Posterior cingulate gyrus (tissue), 11 donors: ENCODE results near the gene AHCY.

Source experiments
- DNase-seq, 10 donors: peaks; one replicate each; pipeline versions ENCODE4 v3.0.0 to v3.0.0-alpha.2; 2020 to 2021; ENCODE audit warnings: mixed read lengths in 3 of 10
- intact Hi-C: fragments of 100-400 bp; cut with DNase I; formaldehyde crosslinking; loops from one replicate; pipeline ENCODE4 v1.15.1; 2023

AHCY gene

DNA sequence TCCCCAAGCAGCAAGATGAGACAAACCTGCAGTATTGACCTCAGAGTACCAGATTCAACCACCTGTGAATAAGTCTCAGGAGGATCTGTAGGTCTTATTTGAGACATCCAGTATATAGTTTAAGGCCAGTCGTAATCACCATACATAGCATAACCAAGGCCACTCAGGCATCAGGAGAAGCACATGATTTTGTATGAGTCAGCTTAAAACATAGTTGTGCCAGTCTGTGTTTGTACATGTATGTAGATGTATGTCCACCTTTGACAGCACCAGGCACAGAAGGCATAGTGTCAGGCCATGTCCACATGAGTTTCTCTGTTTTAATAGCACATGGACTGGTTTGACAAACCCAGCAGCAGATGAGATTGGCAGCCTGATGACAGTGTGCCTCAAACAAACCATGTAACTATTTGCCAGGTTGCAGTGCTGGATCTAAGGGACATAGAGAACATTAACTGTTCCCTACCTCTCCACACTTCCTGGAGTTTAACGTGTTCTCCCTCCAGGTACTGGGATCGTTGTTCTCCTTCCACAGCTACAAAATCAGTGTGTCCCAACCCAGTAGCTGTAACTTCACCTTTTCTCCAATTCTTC, 70.6 kb downstream of the AHCY start:
- intact Hi-C loops = no loop called here
- no peak for DNase-seq

- no peak for DNase-seq
- intact Hi-C loops = no loop called here
These were observed 71.5 kb downstream of the AHCY start for GRCh38 chr20:34231634-34232033.
